Stimulated activated CD4-positive, alpha-beta T cell treated with anti-CD3 and anti-CD28 coated beads, Interleukin-2, amount 100 ng/mL, for 24 hours (primary cell): ENCODE measurements around the gene F2.
"Not testable (repeated sequence)": the region's sequence is repeated elsewhere in the genome, so short reads cannot be mapped to it uniquely, and the experiment has no call there.

ENCODE experiments used
- DNase-seq, 2 donors: peaks; one replicate each; pipeline ENCODE4 v3.0.0-alpha.2; 2020

Gene F2

DNA sequence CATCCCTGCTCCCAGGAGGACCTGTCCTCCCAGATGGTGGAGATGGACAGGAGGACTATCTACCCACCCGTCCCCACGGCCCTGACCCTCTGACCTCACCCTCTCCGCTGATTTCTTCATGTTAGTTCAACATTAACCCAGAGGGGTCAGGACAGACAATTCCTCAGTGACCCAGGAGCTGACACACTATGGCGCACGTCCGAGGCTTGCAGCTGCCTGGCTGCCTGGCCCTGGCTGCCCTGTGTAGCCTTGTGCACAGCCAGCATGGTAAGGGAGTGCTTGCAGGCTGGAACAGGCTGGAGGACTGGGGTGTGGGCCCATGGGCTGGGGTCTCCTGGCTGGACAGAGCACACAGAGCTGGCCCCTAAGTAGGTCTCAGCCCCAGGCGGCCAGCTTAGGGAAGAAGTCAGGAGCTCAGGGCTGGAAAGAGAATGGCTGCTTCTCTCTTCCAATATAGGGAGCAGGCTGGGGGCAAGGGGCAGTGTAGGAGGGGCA is at the start of gene F2:
TSS of gene F2 (plus strand) at position 166 of the 495 bp plus-strand sequence. CDS start at position 189, 23 bp downstream.
- no peak for DNase-seq

DNA sequence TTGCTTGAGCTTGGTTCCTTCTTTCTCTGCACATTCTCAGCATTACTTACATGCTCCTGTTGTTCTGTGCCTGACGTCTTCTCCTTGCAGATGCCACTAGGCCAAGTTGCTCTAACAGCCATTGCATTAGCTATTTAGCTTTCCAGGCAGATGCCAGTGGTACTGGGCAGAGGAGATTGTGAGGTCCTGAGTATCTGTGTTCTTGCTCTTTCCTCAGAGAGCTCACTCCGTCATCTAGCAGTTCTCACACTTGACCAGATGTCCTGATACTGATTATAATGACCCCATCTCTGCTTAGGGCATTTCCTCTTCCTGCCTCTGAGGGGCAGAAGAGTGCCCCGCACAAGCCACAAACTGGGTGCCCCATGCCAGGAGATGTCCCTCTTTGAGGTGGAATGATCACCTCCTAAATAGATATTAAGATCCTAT is 49.3 kb upstream of the F2 start:
- no peak for DNase-seq

DNA sequence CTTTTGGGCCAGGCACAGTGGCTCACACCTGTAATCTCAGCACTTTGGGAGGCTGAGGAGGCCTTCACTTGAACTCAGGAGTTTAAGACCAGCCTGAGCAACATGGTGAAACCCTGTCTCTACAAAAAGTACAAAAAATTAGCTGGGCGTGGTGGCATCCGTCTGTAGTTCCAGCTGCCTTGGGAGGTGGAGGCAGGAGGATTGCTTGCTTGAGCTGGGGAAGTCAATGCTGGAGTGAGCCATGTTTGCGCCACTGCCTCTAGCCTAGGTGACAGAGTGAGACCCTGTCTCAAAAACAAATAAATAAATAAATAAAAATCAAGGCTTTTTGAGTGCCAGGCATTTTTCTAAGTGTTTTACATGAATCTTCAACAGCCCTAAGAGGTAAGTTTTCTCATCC is 48.5 kb upstream of the F2 start:
- DNase-seq, result not testable (repeated sequence)

DNA sequence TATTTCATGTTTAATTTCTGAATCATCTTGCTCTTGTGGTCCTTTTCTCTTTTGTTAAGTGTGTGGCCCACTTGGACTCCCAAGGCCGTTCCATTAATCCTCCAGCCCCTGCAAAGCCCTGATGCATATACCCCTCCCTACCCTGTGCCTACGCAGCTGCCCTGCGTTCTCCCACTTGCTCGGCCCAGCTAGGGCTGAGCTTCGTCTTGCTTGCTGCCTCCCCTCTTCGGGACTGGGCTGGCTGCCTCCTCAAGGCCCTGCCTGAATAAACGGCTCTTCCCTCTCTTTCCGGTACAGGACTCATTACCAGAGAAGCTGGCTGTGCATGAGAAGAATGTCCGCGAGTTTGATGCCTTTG is 47.1 kb upstream of the F2 start:
- no peak for DNase-seq

DNA sequence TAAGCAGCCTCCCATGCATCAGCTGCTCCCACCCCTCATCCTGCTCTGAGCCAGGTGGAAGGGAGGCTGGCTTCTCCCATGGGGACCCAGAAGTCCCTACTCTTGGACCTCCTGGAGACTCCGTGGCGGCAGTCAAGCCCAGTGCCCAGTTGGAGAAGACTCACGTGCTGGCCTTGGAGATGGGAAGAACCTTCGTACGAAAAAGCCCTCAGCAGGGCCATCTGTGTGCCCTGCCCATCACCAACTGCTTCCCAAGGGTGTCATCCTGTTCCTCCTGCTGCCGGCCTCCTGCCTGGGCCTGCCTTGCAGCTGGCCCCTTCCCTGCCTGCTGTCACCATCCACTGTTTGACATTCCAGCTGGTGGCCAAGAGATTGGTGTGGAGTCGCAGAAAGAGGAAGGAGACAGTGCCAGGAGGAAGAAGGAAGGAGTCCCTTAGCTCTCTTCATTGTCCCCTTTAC is 46.6 kb upstream of the F2 start:
- no peak for DNase-seq

DNA sequence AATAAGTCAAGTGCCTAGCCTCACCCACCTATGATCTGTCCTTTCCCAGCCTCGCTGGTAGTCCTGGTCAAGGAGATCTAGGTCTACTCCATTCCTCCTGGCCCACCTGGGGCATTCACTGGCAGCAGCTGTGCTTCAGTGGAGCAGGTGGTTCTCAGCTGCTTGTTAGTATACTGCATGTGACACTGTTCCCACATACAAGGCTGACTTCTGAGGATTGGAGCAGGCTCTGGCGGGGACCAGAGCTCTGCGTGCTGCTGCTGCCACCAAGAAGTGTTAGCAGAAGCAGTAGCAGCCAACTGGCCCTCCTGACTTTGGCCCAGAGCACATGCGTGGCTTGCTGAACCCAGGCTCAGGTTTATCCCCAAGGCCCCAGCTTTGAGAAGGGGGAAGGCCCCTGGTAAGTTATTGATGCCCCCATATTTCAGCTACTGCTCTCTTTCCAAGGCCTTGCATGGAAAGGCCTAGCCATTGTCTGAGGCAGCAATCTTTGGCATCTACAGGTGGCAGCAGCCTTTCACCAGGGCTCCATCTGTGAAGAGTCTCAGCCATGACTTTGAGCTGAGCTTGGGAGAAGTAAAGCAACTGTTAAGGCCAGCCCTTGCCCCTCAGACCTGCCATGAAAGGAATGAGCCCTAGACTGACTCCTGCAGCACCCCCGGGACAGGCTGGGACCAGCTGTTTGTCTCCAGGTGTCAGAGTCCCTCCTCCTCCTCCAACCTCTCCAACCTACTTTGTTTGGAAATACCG is 45.1 kb upstream of the F2 start:
- DNase-seq, result no peak

DNA sequence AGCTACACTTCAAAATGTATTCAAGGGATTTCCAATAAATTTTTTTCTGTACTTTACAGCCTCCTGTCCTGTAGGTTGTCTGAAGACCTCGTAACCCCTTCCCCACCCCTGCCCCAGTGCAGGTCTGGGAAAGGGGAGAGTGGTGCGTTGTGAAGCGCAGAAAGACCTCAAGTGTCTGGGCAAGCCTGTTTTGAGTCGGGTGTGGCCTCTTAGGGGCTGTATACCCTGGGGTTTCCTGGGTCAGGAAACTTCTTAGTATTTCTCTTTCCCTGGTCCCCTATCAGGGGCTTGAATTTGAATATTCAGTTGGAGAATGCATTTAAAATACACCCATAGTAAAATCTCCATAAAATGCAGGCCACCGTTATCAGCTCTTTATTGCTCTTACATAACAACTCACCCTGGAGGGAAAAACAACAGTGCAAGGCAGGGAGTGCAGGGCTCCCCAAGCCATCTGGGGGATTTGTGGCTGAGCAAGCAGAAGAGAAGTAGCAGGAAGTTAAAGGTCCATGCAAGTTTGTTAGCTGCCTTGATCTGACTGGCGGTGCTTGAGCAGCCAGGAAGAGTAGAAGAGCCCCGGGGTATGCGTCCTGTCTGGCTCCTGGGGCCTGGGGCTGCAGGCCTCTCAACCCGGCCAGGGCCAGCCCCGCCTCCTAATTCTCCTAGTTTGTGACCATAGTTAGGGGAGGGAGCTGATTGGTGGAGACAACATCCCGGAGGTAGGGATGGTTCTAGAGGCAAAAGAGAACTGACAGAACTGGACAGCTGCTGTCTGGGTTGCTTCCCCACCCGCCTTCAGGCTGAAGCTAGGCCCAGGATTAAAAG is 44.3 kb upstream of the F2 start:
- DNase-seq, result no peak

DNA sequence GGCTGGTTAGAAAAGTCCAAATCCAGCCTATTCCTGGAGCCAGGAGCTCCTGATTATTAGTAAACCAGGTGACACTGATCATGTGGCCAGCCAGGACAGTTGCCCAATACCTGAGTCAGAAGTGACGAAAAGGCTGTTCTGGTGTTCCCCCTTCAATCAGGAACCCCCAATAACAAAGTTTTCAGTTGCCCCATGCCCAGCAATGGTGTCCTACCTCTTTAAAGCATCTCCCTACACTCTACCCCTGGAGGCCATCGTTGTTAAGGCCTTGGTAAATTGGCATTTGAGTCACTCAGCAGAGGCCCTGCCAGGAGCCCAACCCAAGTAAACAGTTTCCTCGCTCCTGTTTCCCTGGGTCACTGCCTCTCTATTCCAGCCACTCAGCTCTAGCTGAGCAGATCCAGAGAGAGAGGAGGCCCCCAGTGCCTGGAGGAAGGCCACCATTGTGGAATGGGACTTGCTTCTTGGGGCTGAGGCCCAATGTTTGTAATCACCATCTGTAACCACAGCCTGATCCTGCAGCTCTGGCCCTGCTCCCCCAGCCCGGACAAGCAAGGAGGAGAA is 43.6 kb upstream of the F2 start:
- DNase-seq, result no peak

DNA sequence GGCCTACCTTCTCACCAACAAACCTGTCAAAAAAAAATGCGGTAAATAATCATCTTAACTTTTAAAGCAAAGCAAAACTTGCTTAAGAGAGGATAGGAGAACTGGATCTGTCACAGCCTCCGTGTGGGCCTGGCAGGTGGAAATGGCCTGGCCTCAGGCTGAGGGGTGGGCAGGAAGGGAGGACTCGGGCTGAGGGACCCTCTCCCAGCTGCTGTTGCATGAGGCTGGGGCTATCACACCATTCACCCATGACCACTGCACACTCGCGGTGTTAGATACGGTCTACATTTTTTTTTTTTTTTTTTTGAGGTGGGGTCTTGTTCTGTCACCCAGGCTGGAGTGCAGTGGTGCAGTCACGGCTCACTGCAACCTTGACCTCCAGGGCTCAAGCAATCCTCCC is 43.1 kb upstream of the F2 start:
- no peak for DNase-seq

DNA sequence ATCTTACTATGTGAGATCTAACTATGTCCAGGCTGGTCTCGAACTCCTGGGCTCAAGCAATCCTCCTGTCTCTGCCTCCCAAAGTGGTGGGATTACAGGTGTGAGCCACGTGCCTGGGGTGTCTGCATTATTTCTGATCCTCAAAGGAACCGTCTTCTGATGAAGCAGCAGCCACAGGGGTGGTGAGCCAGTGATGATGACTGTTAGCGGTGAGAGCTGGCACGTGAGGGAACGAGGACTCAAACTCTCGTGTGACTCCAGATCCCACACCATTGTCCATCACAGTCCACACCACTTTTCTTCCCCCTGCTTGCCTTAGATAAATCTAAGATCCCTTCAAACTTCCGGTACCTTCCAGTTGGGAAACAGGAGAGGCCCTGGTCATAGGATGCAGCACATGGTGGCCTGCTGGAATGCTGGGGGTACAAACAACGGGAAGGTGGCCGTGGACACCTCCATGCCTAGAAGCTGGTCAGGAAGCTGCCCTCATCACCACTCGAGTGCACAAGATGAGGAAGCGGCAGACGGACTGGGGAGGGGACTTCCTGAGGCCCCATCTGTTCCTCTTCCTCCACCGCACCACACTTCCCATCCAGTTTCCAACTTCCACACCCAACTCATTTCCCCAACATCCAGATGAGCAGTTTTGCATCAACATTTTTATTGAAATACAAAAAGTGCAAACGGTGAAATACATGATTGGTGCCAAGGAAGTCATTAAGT is 42.4 kb upstream of the F2 start:
- no peak for DNase-seq

DNA sequence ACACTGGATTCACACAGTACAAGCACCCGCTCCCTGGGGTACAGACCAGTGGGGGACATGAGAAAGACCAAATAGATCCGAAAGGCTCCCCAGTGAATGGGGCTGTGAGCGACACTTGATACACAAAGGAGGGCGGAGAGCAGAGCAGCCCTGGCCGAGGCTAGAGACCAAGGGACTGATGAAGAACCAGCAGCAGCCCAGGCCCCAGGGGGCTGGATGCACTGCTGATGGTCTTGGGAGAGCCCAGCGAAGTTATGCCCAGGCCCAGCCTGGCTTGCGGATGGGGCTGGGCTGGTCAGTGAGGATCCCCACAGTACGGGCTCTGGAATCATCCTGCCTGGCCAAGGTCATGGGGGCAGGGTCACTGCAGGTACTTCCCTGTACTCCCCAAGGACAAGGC is 41.8 kb upstream of the F2 start:
- no peak for DNase-seq

DNA sequence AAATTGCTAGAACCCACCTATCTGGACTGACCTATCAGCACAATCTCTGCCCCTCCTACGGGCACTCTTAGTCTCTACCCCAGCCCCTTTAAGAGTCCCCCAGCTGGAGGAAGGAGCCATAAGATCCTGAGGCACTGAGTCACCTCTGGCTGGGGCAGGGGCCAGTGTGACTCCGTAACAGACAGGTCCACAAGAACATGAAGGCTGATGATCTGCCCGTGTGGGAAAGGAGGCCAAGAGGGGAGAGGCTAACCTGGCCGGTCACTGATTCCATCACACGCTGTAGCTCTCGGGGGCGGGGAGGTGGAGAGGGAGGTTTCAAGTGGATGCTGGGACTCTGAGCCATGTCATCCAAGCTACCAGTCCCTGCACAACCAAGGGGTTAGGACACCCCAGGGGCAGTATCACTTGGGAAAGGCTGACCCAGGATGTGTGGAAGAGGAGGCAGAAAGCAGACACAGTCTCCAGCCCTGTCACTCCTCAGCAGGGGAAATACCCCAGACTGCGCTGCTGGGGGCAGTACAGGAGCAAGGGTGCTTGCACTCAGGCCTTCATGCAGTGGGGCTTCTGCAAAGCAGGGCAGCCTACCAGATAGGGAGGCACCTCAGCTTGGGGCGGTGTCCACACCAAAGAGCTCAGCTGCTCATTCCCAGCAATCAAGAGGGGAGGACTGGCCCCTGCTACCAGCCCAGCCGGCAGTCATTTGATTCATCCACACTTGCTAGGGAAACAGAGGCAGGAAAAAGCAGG is 40.8 kb upstream of the F2 start:
- no peak for DNase-seq

DNA sequence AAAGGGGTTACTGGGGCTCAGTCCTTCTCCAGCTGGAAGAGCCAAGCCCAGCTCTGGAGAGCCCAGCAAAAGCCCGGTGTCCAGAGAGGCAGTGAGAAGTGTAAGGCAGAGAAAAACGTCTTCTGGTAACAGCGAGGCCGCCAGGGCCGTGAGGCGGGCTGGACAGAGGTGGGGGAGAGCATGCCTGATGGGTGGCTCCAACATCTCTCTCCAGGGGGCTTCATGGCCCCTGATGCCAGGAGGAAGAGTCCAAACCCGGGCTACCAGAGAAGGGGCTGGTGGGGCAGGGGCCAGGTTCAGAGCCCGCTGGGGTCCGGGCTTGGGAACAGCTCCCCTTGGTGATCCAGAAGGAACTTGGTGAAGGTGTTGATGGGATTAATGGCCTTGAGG is 40.3 kb upstream of the F2 start:
- DNase-seq, result no peak

DNA sequence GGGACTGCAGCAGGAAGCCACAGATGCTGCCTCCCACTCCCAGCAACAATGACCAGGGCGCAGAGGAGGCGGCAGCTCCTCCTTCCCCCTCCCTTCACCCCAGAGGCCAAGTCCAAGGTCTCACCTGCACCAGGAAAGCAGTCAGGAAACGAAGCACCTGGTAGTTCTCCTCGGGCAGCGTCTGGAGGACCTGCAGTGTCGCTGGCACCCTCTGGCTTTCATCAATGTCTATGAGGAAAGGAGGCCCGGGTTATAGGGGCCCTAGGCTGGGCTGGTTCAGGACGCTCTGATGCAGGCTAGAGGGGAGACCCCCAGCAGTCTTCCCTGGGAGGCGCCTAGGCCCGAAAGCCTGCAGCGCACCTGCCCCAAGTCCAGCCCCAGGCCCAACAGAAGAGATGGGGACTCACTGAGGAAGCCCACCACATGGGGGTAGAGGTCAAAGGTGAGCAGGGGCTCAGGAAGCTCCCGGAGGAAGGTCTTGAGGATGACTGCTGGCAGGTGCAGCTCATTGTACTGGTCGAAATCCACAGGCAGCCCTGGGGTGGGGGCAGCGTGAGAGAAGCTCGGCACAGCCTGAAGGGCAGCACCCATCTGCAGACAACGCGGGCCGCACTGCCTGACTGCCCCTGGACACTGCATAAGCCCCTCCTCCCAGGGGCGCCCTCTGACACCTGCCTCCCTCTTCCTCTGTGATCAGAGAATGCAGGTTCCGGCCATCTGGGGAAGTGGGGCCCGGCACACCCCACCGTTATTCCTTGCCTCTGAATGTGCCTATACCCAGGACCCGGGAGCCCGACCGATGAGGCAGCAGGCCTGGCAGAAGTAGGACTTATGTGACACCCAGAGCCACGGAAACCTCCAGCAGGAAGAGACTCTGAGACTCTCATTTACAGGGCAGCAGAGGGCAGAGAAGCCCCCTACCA is 39.5 kb upstream of the F2 start:
- DNase-seq, result no peak

DNA sequence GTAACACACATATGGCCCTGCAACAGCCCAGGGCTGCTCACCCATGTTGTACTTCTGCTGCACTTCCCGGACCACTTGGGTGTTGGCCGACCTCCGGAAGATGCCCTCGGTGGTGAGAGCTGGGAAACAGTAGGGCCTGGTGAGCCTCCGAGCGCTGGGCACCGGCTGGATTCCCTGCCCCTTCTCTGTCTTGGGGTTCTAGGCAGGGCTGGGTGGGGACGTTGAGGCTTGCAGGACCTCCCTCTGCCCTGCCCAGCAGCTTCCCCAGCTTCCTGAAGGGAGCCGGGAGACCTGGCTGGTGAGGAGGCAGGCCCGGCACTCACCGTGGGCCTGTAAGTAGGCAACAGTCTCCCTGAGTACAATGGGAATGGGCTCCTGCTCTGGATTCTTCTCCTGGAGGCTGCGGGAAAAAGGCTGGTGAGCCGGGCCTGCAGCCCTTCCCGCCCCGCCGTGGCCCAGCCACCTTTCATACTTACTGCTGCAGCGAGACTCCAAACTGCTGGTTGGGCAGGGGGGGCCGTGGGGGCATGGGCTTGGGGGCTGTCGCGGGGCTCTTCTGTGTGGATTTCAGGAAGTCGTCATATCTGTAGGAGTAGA is 38.8 kb upstream of the F2 start:
- no peak for DNase-seq

DNA sequence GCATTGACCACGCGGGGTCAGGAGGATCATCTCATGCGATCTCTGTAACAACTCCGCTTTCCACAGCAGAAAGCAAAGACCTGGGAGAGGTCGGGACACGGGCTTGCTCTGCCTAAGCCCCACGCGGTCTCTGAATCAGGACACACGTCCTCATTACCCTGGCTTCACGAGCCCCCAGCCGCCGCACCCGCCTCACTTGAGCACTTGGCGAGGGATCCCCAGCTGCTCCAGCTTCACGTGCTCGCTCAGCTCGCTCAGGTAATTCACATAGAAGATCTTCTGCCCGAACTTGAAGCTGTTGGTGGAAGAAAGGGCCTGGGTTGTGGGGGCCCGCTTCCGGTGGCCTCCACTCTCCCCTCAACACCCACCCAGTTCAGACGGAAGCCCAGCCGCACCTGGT is 38.2 kb upstream of the F2 start:
- DNase-seq, result no peak

DNA sequence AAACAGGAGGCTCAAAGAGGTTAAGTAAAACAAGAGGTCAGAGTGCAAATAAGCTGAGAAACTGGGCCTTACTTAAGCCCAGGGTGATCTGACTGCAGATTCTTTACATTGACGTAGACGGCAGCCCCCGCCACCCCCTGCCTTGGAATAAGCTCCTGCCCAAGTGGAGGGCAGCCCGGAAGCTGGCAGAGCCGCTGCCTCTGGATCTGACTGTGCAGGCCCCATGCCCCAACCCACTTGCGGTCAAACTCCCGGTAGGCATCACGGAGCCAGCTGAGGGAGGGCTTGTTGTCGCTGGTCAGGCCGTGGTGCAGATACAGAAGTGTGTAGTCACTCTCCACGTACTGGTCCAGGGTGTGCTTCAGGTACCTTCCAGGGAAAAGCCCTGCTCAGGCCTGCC is 37.2 kb upstream of the F2 start:
- no peak for DNase-seq

DNA sequence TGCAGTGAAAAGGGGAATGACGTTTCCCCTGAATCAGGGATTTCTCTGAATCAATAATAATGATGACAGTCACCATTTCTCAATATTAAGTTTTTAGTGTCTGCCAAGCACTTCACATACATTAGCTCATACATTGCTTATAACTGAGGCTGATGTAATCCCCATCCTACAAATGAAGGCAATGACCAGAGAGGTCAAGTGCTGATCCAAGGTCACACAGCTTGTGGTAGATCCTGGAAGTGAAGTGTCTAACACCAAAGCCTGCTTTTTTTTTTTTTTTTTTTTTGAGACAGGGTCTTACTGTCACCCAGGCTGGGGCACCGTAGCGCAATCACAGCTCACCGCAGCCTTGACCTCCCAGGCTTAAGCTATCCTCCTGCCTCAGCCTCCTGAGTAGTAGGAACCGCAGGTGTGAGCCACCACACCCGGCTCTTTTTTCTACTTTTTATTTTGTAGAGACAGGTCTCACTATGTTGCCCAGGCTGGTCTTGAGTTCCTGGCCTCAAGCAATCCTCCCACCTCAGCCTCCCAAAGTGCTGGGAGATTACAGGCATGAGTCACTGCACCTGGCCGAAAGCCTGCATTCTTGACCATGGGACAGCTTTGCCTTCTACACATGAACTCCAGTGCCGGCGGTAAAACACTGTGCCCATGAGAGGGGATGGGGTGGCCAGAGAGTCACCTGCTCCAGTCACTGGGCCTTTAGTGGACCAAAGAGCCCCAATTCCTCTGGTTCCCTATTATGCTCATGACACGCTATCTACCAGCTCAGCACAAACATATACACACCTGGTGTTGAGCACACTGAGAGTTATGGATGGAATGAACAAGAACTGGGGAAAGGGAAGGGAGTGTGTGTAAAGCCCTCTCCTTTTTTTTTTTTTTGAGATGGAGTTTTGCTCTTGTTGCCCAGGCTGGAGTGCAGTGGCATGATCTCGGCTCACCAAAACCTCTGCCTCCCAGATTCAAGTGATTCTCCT is 36.0 kb upstream of the F2 start:
- no peak for DNase-seq

DNA sequence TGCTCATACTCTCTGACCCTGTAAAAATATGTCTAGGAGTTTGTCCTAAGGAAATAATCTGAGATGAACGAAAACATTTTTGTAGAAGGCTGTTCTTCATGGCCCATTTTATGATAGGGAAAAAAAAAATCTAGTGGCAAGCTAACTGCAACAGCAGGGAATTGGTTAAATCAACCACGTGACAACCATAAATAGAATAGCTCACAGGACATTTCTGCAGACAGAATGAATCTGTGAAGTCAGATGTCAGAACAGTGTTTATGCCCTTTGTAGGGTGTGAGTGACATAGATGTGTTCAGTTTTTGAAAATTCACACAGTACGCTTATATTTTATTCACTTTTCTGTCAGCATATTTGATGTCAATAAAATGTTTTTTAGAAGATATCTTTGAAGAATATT is 34.6 kb upstream of the F2 start:
- DNase-seq, result no peak
